Stimulated activated CD8-positive, alpha-beta memory T cell treated with anti-CD3 and anti-CD28 coated beads, Interleukin-4, amount 100 ng/mL, for 24 hours (primary cell): ENCODE measurements around the gene DLGAP4.

ENCODE experiments used
- DNase-seq: peaks from one replicate; pipeline ENCODE4 v3.0.0-alpha.2; 2020; ENCODE audit warnings: low read depth

Gene DLGAP4, protein sequence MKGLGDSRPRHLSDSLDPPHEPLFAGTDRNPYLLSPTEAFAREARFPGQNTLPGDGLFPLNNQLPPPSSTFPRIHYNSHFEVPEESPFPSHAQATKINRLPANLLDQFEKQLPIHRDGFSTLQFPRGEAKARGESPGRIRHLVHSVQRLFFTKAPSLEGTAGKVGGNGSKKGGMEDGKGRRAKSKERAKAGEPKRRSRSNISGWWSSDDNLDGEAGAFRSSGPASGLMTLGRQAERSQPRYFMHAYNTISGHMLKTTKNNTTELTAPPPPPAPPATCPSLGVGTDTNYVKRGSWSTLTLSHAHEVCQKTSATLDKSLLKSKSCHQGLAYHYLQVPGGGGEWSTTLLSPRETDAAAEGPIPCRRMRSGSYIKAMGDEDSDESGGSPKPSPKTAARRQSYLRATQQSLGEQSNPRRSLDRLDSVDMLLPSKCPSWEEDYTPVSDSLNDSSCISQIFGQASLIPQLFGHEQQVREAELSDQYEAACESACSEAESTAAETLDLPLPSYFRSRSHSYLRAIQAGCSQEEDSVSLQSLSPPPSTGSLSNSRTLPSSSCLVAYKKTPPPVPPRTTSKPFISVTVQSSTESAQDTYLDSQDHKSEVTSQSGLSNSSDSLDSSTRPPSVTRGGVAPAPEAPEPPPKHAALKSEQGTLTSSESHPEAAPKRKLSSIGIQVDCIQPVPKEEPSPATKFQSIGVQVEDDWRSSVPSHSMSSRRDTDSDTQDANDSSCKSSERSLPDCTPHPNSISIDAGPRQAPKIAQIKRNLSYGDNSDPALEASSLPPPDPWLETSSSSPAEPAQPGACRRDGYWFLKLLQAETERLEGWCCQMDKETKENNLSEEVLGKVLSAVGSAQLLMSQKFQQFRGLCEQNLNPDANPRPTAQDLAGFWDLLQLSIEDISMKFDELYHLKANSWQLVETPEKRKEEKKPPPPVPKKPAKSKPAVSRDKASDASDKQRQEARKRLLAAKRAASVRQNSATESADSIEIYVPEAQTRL

GRCh38 chr20:36305602-36306551, at the start of gene DLGAP4:
TSS of gene DLGAP4 (plus strand) at chr20:36306339. CDS start at chr20:36431718, 125,379 bp downstream.
- DNase-seq, result no peak

- no peak for DNase-seq
Observed at GRCh38 chr20:36259177-36260061, 46.7 kb upstream of the DLGAP4 start.

GRCh38 chr20:36260316-36260715, 45.8 kb upstream of the DLGAP4 start:
- DNase-seq, result no peak

GRCh38 chr20:36261389-36262105, 44.6 kb upstream of the DLGAP4 start:
- no peak for DNase-seq

- DNase-seq, result no peak
Observed at GRCh38 chr20:36262440-36262839, 43.7 kb upstream of the DLGAP4 start.

DNA sequence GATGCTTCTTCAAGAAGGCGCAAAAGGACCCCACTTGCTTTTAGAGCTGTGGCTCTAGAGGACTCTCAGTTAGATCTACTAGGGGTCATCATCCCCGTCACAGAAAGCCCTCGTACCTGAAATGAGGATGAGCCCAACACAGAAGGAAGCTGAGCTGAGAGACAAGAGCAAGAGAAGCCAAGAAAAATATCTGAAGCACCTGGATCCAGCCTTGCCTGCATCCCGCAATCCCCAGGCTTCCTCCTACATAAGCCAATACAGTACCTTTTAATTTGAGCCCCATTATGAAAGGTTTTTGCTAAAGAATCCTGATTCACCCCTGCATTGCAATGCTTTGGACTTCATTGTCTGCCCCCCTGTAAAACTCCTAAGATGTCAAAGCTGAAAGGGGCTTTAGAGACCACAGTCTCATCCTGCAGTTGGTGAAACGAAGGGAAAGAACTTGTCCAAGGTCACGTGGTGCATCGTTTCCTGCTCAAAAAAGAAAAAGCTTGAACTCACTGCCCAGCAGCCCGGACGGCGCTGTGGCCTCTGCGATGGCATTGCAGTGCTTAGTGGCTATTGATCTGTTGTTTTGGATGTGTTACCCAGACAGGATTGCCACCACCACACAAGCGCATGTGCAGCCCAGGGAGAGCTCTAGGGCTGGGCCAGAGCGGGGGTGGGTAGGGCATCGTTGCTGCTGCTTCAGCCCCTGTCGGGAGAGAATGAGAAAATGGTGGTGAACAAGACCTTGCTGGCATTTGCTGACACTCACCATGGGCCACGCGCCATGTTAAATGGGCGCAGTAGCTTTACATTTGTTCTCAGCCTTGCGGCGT, 41.5 kb upstream of the DLGAP4 start:
- DNase-seq, result no peak

DNA sequence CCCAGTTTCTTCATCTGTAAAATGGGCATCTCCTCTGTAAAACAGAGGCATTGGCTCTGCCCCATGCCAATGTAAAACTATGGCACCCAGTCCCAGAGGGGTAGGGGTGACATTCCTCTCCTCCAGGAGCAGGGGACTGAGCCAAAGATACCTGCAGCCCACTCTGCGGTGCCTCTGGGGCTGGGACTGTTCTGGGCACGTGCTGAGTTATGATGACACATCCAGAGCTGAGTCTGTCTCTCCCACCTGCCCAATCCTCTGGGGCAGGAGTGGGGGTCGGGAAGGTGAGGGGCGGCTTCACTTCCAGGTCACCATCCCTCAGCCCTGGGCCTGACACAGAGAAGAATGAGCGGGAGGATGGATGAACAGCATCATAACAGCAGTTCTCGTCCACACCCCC, 40.0 kb upstream of the DLGAP4 start:
- DNase-seq, result no peak

- DNase-seq, result no peak
Observed at GRCh38 chr20:36267605-36268381, 38.3 kb upstream of the DLGAP4 start.

DNA sequence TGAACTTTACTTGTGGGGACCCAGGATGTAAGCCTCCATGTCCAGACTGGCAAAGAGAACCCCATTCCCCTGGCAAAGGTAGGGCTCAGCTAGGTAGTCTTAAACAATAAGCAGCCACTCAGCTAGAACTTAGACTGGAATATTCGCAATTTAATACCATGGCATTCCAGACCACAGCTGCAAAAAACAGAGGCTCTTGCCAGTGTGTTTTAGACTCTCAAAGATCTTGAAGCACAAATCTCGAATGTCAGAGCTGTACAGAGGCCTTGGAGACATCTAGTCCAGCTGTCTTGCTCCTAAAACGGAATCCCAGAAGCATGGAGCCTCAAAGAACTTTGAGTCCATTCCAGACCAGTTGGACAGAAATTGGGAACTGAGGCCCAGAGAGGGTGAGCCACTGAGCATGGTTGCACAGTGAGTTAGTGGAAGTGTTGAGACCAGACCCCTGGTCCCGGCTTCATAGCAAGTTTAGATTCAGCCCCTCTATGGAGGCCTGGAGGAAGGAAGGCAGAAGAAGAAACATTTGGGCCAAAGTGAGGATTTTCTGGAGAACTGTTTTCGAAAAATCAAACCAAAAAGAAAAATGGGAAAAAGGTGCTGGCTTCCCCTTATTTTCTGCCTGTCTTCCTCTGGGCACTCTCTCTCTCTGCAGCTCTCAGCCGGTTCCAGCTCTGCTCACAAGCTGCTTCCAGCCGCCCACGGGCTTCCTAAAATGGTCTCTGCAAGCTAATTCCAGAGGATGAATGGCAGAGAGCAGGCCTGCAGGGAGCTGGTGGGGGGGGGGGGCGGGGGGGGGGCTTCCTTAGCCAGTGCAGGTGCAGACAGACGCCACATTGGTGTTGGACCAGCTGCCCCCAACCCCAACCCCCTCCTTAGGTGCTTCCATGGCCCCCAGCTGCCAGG, 37.4 kb upstream of the DLGAP4 start:
- DNase-seq, result no peak

GRCh38 chr20:36269507-36269906, 36.6 kb upstream of the DLGAP4 start:
- no peak for DNase-seq

GRCh38 chr20:36270744-36271638, 35.1 kb upstream of the DLGAP4 start:
- no peak for DNase-seq

- no peak for DNase-seq
Observed at GRCh38 chr20:36271639-36272546, 34.2 kb upstream of the DLGAP4 start.

- no peak for DNase-seq
Observed at GRCh38 chr20:36272547-36273220, 33.5 kb upstream of the DLGAP4 start.

DNA sequence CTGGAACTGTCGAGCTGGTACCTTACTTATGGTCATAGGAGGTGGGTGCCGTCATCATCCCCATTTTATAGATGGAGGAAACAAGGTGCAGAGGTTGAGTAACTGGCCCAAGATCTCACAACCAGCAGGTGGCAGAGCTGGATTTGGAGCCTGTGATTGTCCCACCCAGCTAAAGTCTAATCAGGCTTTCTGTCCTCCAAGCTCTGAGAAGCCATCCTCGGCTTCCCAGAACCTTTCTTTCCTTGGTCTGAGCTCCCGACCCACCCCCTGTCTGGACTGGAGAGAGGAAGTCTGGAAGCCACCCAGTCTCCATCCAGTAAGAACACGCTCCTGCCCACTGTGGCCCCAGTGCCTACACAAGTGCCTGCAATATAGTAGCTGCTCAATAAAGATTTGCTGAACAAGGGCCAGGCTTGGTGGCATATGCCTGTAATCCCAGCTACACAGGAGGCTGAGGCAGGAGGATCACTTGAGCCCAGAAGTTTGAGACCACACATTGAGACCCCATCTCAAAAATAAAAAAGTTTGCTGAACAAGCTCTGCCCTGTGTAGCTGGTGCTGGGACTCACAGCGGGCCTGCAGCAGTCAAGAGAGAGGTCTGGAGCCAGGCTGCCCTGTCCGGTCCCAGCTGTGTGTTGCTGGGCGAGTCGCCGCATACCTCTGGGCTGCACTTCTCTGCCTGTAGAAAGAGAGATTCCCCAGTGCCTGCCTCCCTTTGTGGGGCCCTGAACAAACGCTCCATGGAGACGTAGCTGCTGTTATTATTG, 32.5 kb upstream of the DLGAP4 start:
- DNase-seq, result no peak
